Cardiac fibroblast (primary cell): ENCODE measurements around the gene TULP3.

Source experiments
- DNase-seq, 2 donors: peaks; one replicate each; pipeline versions ENCODE4 v3.0.0 to v3.0.0-alpha.2; 2010; ENCODE audit warnings: low read depth in 2 of 2
- H3K4me3 ChIP-seq, 2 donors: replicated peaks in 1 of 2; 1 replicate in 1 of 2; 2 replicates in 1 of 2; pipeline ENCODE4 v1.5.1; 2011; ENCODE audit warnings: low read depth in 2 of 2, low read length in 2 of 2, mild to moderate bottlenecking in 2 of 2, moderate library complexity in 1 of 2
- TF ChIP-seq, protein P1 (sequence below): IDR thresholded peaks from one replicate; pipeline ENCODE4 v1.5.1; 2011; ENCODE audit warnings: low read depth, mild to moderate bottlenecking, low read length, inconsistent platforms

Gene TULP3

DNA sequence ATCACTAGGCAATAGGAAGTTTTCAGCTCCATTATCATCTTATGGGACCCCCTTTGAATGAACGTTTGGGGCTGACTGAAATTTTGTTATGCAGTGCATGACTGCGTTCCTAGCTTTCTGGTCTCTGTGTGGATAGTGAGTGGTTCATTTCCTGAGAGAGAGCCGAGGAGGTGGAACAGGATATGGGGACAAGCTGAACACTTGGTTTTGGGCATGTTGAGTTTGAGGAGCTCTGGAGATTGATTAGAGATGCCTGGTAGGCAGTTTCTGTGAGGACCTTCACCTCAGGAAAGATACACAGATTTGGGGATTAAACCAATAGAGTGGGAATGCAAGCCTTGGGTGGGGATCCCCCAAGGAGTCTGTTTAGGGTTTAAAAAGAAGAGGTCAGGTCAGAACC lies 96.2 kb downstream of the TULP3 start:
- H3K4me3 ChIP-seq = no peak overlapping the region
- DNase-seq = no peak
- TF ChIP-seq, protein P1, sequence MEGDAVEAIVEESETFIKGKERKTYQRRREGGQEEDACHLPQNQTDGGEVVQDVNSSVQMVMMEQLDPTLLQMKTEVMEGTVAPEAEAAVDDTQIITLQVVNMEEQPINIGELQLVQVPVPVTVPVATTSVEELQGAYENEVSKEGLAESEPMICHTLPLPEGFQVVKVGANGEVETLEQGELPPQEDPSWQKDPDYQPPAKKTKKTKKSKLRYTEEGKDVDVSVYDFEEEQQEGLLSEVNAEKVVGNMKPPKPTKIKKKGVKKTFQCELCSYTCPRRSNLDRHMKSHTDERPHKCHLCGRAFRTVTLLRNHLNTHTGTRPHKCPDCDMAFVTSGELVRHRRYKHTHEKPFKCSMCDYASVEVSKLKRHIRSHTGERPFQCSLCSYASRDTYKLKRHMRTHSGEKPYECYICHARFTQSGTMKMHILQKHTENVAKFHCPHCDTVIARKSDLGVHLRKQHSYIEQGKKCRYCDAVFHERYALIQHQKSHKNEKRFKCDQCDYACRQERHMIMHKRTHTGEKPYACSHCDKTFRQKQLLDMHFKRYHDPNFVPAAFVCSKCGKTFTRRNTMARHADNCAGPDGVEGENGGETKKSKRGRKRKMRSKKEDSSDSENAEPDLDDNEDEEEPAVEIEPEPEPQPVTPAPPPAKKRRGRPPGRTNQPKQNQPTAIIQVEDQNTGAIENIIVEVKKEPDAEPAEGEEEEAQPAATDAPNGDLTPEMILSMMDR = no peak

DNA sequence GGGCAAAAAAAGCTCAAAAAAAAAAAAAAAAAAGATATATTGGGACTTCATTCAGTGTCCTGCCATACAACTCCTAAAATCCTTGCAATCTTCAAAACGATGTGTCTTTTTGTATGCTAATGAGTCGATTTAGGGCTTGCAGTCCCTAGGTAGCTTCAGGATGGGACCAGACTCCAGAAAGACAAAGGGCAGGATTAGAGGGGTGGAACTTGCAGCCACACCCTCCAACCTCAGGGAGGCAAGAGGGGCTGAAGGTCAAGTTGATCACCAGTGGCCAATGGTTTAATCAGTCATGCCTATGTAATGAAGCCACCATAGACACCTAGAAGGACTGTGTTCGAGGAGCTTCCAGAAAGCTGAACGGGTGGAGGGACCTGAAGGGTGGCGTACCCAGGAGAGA lies 97.8 kb downstream of the TULP3 start:
- TF ChIP-seq, protein P1 = no peak

More for the DNA sequence above, 97.8 kb downstream of the TULP3 start:
- no peak overlapping the region for H3K4me3 ChIP-seq
- no peak for DNase-seq
